Astrocyte (in vitro differentiated cells and primary cell): ENCODE measurements around the gene MAGEB1. TPM values are rescaled to one million over a fixed set of nuclear protein-coding genes. Genes with fewer than 3 reads are reported as not detected.
A peak's percentile ranks its signal among the peaks of the same experiment; 100 is the strongest.

Experiments used
- DNase-seq: peaks from one replicate; pipeline ENCODE4 v3.0.0-alpha.2; 2010; ENCODE audit warnings: low read depth
- FAIRE-seq: peaks from 2 replicates; lab custom pipeline; 2011; peaks lifted over from hg19 to GRCh38; lab: Jason Lieb, UNC
- H2AFZ ChIP-seq: 2 replicates; pipeline ENCODE4 v1.6.0; 2012; ENCODE audit warnings: low read depth, low read length, inconsistent platforms
- H3K27ac ChIP-seq: 2 replicates; pipeline ENCODE4 v1.5.1; 2011; ENCODE audit warnings: low read depth, low read length, inconsistent platforms
- H3K27me3 ChIP-seq: 2 replicates; pipeline ENCODE4 v1.6.0; 2011; ENCODE audit warnings: low read length, inconsistent platforms; ENCODE audit not compliant: insufficient read depth
- H3K36me3 ChIP-seq: 2 replicates; pipeline ENCODE4 v1.5.1; 2011; ENCODE audit warnings: low read length, inconsistent platforms; ENCODE audit not compliant: insufficient read depth
- H3K4me1 ChIP-seq: 2 replicates; pipeline ENCODE4 v1.5.1; 2011; ENCODE audit warnings: low read length, inconsistent platforms; ENCODE audit not compliant: insufficient read depth
- H3K4me2 ChIP-seq: 2 replicates; pipeline ENCODE4 v1.6.0; 2012; ENCODE audit warnings: low read length, inconsistent platforms
- H3K4me3 ChIP-seq: 2 replicates; pipeline ENCODE4 v1.5.1; 2011; ENCODE audit warnings: low read depth, mild to moderate bottlenecking, low read length, inconsistent platforms; ENCODE audit not compliant: insufficient read depth
- H3K79me2 ChIP-seq: 2 replicates; pipeline ENCODE4 v1.6.0; 2012; ENCODE audit warnings: mild to moderate bottlenecking, low read length, inconsistent platforms; ENCODE audit not compliant: insufficient read depth
- H3K9ac ChIP-seq: 2 replicates; pipeline ENCODE4 v1.6.0; 2012; ENCODE audit warnings: mild to moderate bottlenecking, low read length, inconsistent platforms
- H3K9me3 ChIP-seq: 2 replicates; pipeline ENCODE4 v1.5.1; 2012; ENCODE audit warnings: low read depth, mild to moderate bottlenecking, low read length, inconsistent platforms; ENCODE audit not compliant: insufficient read depth
- H4K20me1 ChIP-seq: 2 replicates; pipeline ENCODE4 v1.6.0; 2012; ENCODE audit warnings: low read length, inconsistent platforms; ENCODE audit not compliant: insufficient read depth
- H3K27ac Mint-ChIP-seq: one replicate; pipeline ENCODE4 v1.8.0; 2021; ENCODE audit warnings: mild to moderate bottlenecking, mixed read lengths; ENCODE audit not compliant: unreplicated experiment
- H3K27me3 Mint-ChIP-seq: one replicate; pipeline ENCODE4 v1.8.0; 2021; ENCODE audit warnings: low read depth, mixed read lengths; ENCODE audit not compliant: unreplicated experiment
- H3K36me3 Mint-ChIP-seq: one replicate; pipeline ENCODE4 v1.8.0; 2021; ENCODE audit warnings: low read depth, mixed read lengths; ENCODE audit not compliant: unreplicated experiment
- H3K4me1 Mint-ChIP-seq: one replicate; pipeline ENCODE4 v1.8.0; 2021; ENCODE audit warnings: low read depth, mixed read lengths; ENCODE audit not compliant: unreplicated experiment
- H3K4me3 Mint-ChIP-seq: one replicate; pipeline ENCODE4 v1.8.0; 2021; ENCODE audit warnings: mild to moderate bottlenecking, moderate library complexity, mixed read lengths; ENCODE audit not compliant: unreplicated experiment
- H3K9me3 Mint-ChIP-seq: one replicate; pipeline ENCODE4 v1.8.0; 2021; ENCODE audit warnings: mild to moderate bottlenecking, mixed read lengths; ENCODE audit not compliant: unreplicated experiment
- CTCF ChIP-seq: IDR thresholded peaks from 2 replicates; pipeline ENCODE4 v1.5.1; 2011; ENCODE audit warnings: low read depth, mild to moderate bottlenecking, inconsistent platforms, low read length, moderate library complexity; ENCODE audit not compliant: insufficient read depth
- EZH2 ChIP-seq: IDR thresholded peaks from 2 replicates; pipeline ENCODE4 v1.6.1; 2012; ENCODE audit warnings: mild to moderate bottlenecking, low read length, inconsistent platforms; ENCODE audit not compliant: insufficient read depth
- total RNA-seq: library from RNA; stranded (reverse); gene quantifications from 2 replicates; pipeline ENCODE4 v1.2.1, GENCODE V29; 2021

The MAGEB1 gene
- total RNA-seq, 1 donor from 2014 or later = not detected

- Histone ChIP-seq H3K9ac (no peak overlapping the region), H3K4me2 (no peak overlapping the region), H4K20me1 (no peaks in the 10 kb centered on the region), H3K9me3 (no peaks in the 10 kb centered on the region), H3K4me1 (no peaks in the 10 kb centered on the region), H3K27ac (no peak overlapping the region), H3K79me2 (no peaks in the 10 kb centered on the region), H3K27me3 (no peaks in the 10 kb centered on the region), H3K36me3 (no peaks in the 10 kb centered on the region), H3K4me3 (no peak overlapping the region), H2AFZ (no peak overlapping the region)
- Mint-ChIP-seq H3K27ac (no peak overlapping the region), H3K4me1 (no peaks in the 10 kb centered on the region), H3K27me3 (no peaks in the 10 kb centered on the region), H3K4me3 (no peak overlapping the region), H3K9me3 (peaks cover 5% of the 10 kb centered on the region), H3K36me3 (no peaks in the 10 kb centered on the region)
- TF ChIP-seq CTCF (no peak), EZH2 (no peak)
- DNase-seq (no peak), FAIRE-seq (peak; percentile 41)
Observed at GRCh38 chrX:30259927-30260326, 13.0 kb downstream of the MAGEB1 start.

GRCh38 chrX:30261012-30261411 is 14.1 kb downstream of the MAGEB1 start:
- no peak overlapping the region for H3K27ac Mint-ChIP-seq
- H2AFZ ChIP-seq = no peak overlapping the region
- H3K9me3 Mint-ChIP-seq = no peaks in the 10 kb centered on the region
- no peaks in the 10 kb centered on the region for H3K36me3 Mint-ChIP-seq
- no peak overlapping the region for H3K4me3 Mint-ChIP-seq
- no peaks in the 10 kb centered on the region for H3K4me1 Mint-ChIP-seq
- TF ChIP-seq CTCF (no peak), EZH2 (no peak)
- no peaks in the 10 kb centered on the region for H3K9me3 ChIP-seq
- no peaks in the 10 kb centered on the region for H3K79me2 ChIP-seq
- DNase-seq (no peak), FAIRE-seq (no peak)
- H3K9ac ChIP-seq = no peak overlapping the region
- no peaks in the 10 kb centered on the region for H3K4me1 ChIP-seq
- no peaks in the 10 kb centered on the region for H3K27me3 ChIP-seq
- no peak overlapping the region for H3K27ac ChIP-seq
- H3K4me2 ChIP-seq = no peak overlapping the region
- H4K20me1 ChIP-seq = no peaks in the 10 kb centered on the region
- no peak overlapping the region for H3K4me3 ChIP-seq
- H3K36me3 ChIP-seq = no peaks in the 10 kb centered on the region
- peaks cover 2% of the 10 kb centered on the region for H3K27me3 Mint-ChIP-seq

GRCh38 chrX:30262763-30263162 is 15.8 kb downstream of the MAGEB1 start:
- Histone ChIP-seq H3K4me3 (no peak overlapping the region), H3K9ac (no peak overlapping the region), H3K27me3 (no peaks in the 10 kb centered on the region), H3K9me3 (no peaks in the 10 kb centered on the region), H2AFZ (no peak overlapping the region), H3K27ac (no peak overlapping the region), H3K4me1 (no peaks in the 10 kb centered on the region), H3K79me2 (no peaks in the 10 kb centered on the region), H3K36me3 (no peaks in the 10 kb centered on the region), H3K4me2 (no peak overlapping the region), H4K20me1 (no peaks in the 10 kb centered on the region)
- no peak for DNase-seq
- FAIRE-seq = no peak
- H3K4me1 Mint-ChIP-seq = no peaks in the 10 kb centered on the region
- H3K36me3 Mint-ChIP-seq = no peaks in the 10 kb centered on the region
- peaks cover 2% of the 10 kb centered on the region for H3K27me3 Mint-ChIP-seq
- TF ChIP-seq CTCF (no peak), EZH2 (no peak)
- no peak overlapping the region for H3K4me3 Mint-ChIP-seq
- H3K27ac Mint-ChIP-seq = no peak overlapping the region
- H3K9me3 Mint-ChIP-seq = no peaks in the 10 kb centered on the region
